HG02938 (cell line): Measurements from ENCODE around the gene PSPC1.
"Not testable (repeated sequence)": the region's sequence is repeated elsewhere in the genome, so short reads cannot be mapped to it uniquely, and the experiment has no call there.

ENCODE experiments used
- ATAC-seq: cut with Tn5 transposase; IDR thresholded peaks from one replicate; pipeline ENCODE4 v1.9.1; 2021; ENCODE audit warnings: mild to moderate bottlenecking, moderate library complexity; ENCODE audit not compliant: unreplicated experiment

Gene PSPC1

GRCh38 chr13:19782727-19783682 lies at the start of gene PSPC1:
TSS of gene PSPC1 (minus strand) at chr13:19782945. CDS start at chr13:19782757, 188 bp downstream.
- ATAC-seq: peak; percentile 80

GRCh38 chr13:19822673-19823072 lies 39.9 kb upstream of the PSPC1 start:
- ATAC-seq: no peak

- no peak for ATAC-seq
These were observed 35.6 kb upstream of the PSPC1 start for GRCh38 chr13:19818223-19818842.

- ATAC-seq: no peak
These were observed 34.9 kb upstream of the PSPC1 start for GRCh38 chr13:19817510-19818158.

GRCh38 chr13:19817106-19817505 lies 34.4 kb upstream of the PSPC1 start:
- ATAC-seq: no peak

GRCh38 chr13:19815842-19816241 lies 33.1 kb upstream of the PSPC1 start:
- ATAC-seq: not testable (repeated sequence)

- ATAC-seq: no peak
These were observed 28.5 kb upstream of the PSPC1 start for GRCh38 chr13:19810996-19811881.

- ATAC-seq: no peak
These were observed 27.4 kb upstream of the PSPC1 start for GRCh38 chr13:19810151-19810550.

- no peak for ATAC-seq
These were observed 23.0 kb upstream of the PSPC1 start for GRCh38 chr13:19805765-19806164.

GRCh38 chr13:19795956-19796355 lies 13.2 kb upstream of the PSPC1 start:
- no peak for ATAC-seq

GRCh38 chr13:19794631-19795030 lies 11.9 kb upstream of the PSPC1 start:
- no peak for ATAC-seq

- ATAC-seq: no peak
These were observed 9.3 kb upstream of the PSPC1 start for GRCh38 chr13:19791953-19792537.

GRCh38 chr13:19782049-19782726 lies 557 bp downstream of the PSPC1 start:
- peak; percentile 39 for ATAC-seq

GRCh38 chr13:19781526-19781925 lies 1.2 kb downstream of the PSPC1 start:
- ATAC-seq: no peak

GRCh38 chr13:19780753-19781418 lies 1.9 kb downstream of the PSPC1 start:
- ATAC-seq: not testable (repeated sequence)

GRCh38 chr13:19772306-19772705 lies 10.4 kb downstream of the PSPC1 start:
- ATAC-seq: no peak

GRCh38 chr13:19769854-19770253 lies 12.9 kb downstream of the PSPC1 start:
- no peak for ATAC-seq

- no peak for ATAC-seq
These were observed 14.8 kb downstream of the PSPC1 start for GRCh38 chr13:19767966-19768365.

- no peak for ATAC-seq
These were observed 16.2 kb downstream of the PSPC1 start for GRCh38 chr13:19766591-19766990.
